Activated T-helper 9 cell treated with anti-CD3 and anti-CD28 coated beads, Interleukin-2, amount 50 U/mL, for 16 hours (primary cell): ENCODE measurements around the gene NPPC.
"Not testable (repeated sequence)": the region's sequence is repeated elsewhere in the genome, so short reads cannot be mapped to it uniquely, and the experiment has no call there.

ENCODE experiments used
- DNase-seq: peaks from one replicate; pipeline ENCODE4 v3.0.0-alpha.2; 2020; ENCODE audit warnings: low read depth

NPPC gene

DNA sequence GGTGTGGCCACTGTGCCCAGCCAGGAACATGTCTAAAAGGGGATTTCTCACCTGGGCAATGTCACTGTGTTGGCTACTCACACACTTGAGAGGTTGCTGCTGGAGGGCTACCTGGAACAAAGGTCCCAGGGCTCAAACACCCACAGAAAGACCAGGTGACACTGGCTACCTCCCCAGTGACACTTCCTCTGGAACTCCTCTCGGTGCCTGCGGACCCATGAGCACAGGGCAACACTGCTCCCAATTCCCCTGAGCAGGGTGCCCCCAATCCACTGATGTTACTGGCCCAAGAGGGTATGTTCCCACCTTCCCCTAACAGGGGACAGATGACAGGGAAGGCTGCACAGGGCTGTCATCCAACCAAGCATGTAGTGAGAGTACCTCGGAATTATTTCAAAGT, 5.8 kb downstream of the NPPC start:
- DNase-seq = no peak

DNA sequence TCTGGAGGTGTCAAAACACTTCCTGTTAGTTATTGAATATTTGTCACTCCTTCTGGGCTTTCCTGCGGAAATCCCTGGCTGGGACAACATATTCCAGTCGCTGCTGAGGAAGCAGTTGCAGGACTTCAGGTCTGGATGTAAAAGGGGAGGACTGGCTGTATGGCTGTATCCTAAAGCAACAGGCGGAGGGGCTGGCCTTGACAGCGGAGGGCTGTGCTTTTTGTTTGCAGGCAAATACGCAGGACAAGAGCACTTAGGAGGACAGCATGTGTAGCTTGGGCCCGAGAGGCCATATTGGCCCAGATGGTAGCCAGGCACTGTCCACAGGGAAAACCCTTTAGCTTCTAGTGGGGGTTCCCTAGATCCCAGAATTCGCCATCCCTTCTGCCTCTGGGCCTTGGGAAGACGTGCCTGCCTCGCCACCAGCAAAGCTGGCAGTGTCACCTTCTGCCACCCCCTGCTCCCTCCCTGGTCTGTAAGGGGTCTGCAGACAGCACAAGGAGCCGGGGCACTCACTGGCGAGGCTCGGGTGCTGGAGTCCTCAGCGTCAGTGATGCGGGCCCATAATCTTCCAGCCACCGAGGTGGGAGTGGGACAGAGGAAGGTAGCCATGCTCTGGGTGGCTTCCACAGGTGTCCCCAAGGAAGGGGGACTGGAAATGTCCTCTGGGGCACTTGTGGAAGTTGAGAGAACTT, 6.7 kb downstream of the NPPC start:
- DNase-seq = no peak

- no peak for DNase-seq
Observed at GRCh38 chr2:231918501-231919330, 7.5 kb downstream of the NPPC start.

DNA sequence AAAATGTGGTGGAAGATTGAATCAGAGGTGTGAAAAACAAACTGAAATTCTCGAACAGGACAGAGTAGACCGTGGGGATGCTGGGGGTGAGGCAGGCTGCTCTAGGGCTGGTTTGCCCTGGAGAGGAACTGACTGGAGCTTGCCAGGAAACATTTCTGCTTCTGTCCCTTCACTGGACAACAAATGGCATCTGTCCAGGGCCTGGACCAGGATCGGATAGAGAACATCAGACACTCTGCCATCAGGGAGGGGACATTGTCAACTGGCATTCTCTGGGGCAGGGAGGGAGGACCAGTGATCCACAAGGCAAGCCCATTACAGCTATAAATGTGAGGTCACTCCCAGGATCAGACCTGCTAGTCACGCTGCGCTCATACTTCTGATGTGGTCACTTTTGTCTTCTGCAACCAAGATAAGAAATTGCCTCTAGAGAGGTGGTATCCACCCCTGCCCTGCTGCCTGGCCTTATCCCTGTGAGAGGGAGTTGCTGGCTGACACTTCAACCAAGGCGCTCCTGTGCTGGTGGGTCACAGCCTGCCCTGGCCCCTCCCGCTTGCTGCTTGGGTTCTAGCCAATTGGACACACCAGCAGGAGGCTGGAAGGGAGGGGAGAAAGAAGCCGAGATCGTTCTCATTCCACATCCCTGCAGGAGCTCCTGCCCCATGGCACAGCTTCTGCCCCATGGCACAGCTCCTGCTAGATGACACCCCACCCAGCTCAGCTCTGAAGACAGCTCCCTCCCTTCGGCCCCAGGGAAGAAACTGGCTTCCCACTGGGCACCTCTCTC, 8.7 kb downstream of the NPPC start:
- no peak for DNase-seq

DNA sequence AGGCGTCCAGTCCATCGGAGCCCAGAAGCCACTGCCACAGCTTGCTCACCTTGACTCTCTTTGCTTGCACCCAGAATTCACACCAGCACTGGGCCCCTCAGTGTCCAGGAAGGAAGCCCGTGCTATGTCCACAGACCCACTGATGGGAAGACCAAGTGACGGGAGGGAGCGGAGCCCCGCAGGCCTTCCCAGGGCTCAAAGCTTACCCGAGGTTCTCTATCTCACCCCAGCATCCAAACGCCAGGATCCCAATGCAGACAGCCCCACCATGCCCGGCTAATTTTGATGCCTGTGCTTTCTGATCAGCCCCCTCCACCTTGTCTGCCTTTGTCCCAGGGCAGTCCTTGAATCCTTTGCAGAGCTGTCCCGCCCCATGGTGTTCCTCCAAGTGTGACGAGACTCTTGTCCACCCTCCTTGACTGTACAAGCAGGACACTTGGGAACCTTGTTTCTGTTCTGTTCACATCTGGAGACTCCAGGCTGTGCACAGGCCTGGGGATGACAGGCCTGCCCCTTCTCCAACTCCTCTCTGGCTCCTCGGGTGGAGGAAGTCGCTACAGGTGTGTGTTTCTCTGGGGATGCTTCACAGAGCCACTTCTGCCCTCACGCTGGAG, 12.0 kb downstream of the NPPC start:
- DNase-seq = no peak

- no peak for DNase-seq
Observed at GRCh38 chr2:231911381-231911780, 14.8 kb downstream of the NPPC start.

DNA sequence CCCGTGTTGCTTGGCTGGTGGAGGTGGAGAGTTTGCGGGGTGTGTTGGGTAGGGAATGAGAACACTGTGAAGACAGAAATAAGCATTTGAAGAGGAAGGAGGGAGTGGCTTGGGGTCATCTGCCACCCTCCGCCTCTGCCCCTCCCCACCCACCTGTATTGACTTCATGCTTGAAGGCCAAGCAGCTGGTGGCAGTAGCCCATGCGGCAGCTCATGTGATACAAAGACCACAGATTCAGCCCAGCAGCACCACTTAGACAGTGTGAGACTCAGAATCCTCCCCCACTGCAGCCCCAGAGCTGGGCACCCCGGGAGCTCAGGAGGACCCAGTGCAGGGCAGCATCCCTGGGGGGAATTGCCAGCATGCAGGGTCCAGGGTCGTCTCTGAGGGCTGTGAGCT, 15.4 kb downstream of the NPPC start:
- DNase-seq = no peak

GRCh38 chr2:231910161-231910560, 16.0 kb downstream of the NPPC start:
- DNase-seq = not testable (repeated sequence)

GRCh38 chr2:231909631-231910030, 16.6 kb downstream of the NPPC start:
- DNase-seq = no peak

GRCh38 chr2:231908584-231908983, 17.6 kb downstream of the NPPC start:
- no peak for DNase-seq

- no peak for DNase-seq
Observed at GRCh38 chr2:231907765-231908164, 18.4 kb downstream of the NPPC start.

- DNase-seq = no peak
Observed at GRCh38 chr2:231905026-231905425, 21.2 kb downstream of the NPPC start.

DNA sequence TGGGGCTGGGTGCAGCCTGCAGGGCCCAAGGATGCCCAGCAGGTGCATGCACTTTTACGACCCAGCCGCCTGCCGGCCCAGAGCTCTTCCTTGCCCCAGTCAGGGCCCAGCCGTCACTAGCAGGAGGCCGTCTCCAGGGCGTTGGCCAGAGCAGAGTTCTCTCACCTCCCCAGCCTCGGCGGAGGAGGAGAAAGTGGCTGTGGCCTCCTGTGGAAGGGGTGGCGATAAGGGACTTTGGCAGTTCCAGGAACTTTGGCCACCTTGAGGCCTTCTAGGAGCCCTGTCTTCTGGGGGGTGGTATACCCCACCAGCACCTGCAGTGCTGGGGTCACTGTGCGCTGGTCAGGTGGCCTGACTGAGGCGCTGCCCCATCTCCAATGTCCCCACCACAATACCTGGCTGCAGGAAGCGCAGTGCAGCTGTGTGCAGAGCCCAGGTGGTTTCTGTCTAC, 22.0 kb downstream of the NPPC start:
- no peak for DNase-seq

DNA sequence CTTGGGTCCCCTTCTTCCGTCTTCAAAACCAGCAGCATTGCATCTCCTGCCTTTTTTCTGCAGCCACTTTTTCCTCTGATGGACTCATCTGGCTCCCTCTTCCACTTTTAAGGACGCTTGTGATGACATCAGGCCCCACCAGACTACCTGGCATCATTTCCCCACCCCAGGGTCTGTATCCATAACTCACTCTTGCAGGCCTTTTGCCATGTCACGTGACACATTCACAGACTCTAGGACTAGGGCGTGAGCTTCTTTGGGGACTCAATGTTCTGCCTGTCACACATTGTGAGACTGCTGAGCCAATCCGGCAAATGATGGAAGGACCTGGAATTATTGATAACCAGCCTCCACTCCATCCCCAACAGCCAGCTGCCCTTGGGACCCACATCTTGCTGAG, 23.6 kb downstream of the NPPC start:
- DNase-seq = no peak

DNA sequence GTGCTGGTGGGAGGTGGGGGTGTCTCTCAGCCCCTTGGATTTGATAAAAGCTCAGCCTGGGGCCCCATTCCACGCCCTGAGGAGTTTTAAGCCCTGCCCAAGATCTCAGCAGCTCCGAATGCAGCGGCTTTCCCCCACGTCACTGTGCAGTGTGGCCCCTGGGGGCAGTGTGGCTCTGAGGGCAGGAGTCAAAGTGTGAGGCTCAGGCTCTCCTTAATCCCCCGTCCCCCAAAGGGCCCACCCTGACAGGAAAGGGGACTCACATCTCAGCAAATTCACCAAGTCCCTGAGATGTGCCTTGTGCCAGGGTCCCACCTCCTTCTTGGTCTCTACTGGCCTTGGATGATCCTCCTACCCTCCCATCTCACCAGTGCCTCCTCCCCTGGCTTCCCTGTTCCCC, 25.2 kb downstream of the NPPC start:
- DNase-seq = no peak

GRCh38 chr2:231900486-231900942, 25.7 kb downstream of the NPPC start:
- DNase-seq = peak; percentile 21

DNA sequence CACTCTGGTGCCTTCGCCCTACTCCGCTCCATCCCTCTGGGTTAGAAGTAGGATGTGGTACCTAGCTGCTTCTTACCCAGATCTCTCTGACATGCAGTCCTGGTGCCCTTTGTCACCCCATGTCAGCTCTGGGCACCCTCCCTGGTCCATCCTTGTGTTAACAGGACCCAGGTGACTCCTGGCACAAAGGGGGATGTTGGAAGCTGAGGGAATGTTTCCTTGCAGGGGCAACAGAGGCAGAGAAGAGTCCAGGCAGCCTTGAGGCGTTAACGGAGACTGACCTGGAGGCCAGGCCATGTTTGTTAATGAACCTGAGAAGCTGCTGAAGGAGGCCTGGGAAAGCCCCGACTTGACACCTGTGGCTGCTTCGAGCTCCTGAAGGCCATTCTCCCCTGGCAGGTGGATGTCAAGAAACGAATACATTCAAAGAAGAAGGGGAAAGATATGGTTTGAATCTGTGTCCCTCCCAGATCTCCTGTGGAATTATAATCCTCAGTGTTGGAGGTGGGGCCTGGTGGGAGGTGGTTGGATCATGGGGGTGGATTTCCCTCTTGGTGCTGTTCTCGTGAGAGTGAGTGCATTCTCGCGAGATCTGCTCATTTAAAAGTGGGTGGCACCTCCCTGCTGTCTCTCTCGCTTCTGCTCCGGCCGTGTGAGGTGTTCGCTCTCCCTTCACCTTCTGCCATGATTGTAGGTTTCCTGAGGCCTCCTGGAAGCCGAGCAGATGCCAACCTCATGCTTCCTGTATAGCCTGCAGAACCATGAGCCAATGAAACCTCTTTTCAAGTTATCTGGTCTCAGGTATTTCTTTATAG, 31.4 kb downstream of the NPPC start:
- DNase-seq = no peak

DNA sequence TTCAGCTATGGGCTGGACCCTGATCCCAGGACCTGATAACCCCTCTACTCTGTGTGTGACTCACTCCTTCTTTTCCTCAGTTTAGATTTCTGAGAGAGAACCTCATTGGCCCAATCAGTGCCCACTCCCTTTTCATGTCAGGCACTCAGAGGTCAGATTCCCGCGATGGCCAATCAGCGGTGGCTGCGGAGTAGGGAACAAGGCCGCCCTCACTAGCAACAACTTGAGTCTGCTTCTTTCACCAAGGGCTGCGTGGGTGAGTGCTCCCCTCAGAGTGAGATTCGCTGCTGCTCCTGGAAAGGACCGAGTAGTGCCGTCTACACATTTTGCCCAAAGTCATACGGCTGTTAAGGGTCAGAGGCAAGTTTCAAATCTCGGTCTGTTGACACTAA, 34.7 kb downstream of the NPPC start:
- DNase-seq = no peak

DNA sequence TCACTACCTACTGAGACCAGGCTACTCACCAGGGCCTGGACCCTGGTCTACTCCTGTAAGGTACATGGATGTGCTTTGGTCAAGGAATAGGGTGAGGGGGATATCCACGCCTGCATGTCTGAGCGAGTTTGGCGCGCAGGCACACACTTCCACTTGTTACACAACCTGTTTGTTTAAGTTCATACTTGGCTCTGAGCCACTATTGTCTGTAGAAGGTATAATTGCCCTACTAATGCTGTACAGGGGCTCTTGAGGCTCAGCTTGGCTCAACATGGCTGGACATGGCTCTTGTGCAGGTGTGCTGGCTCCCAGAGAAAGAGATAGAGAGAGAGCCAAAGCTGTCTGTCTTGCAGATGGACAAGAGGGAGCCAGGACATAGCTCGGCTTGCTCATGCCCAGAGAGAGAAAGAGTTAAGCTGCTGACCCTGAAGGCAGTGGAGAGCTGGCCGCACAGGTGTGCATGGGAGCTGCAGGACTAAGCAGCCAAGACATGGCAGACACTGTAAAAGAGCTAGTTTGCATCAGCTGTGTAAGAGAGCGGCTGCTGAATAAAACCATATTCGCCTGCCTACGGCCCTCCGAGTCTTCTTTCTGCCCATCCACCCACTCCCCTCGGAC, 35.2 kb downstream of the NPPC start:
- no peak for DNase-seq

GRCh38 chr2:231887756-231888155, 38.4 kb downstream of the NPPC start:
- DNase-seq = no peak
